ACHN (cell line): Measurements from ENCODE around the gene CLEC3B.
"Not testable (repeated sequence)": the region's sequence is repeated elsewhere in the genome, so short reads cannot be mapped to it uniquely, and the experiment has no call there.

Experiments
- DNase-seq: peaks from one replicate; pipeline ENCODE4 v3.0.0-alpha.2; 2015
- in situ Hi-C: cut with HindIII; loops from 2 replicates; pipeline ENCODE4 v1.10.0; 2017; ENCODE audit warnings: low sequenced_read_pairs, low pct_ligation_motif_present, low pct_unique_long_range_greater_than_20kb

Gene CLEC3B

GRCh38 chr3:45056608-45057301 is 30.7 kb downstream of the CLEC3B start:
- DNase-seq, result no peak
- in situ Hi-C loops, result no loop called here

- in situ Hi-C loops, result no loop called here
- no peak for DNase-seq
These were observed 31.5 kb downstream of the CLEC3B start for GRCh38 chr3:45057557-45057956.

GRCh38 chr3:45059132-45059531 is 33.0 kb downstream of the CLEC3B start:
- DNase-seq, result no peak
- in situ Hi-C loops, result no loop called here

GRCh38 chr3:45060165-45060892 is 34.2 kb downstream of the CLEC3B start:
- no peak for DNase-seq
- in situ Hi-C loops, result no loop called here

- no peak for DNase-seq
These were observed 36.6 kb downstream of the CLEC3B start for GRCh38 chr3:45062697-45063070.

GRCh38 chr3:45064512-45065372 is 38.6 kb downstream of the CLEC3B start:
- DNase-seq, result no peak
- in situ Hi-C loops, result no loop called here

More at GRCh38 chr3:45062697-45063070, 36.6 kb downstream of the CLEC3B start:
- in situ Hi-C loops, result no loop called here

GRCh38 chr3:45065373-45065720 is 39.2 kb downstream of the CLEC3B start:
- in situ Hi-C loops, result no loop called here
- DNase-seq, result no peak

GRCh38 chr3:45066109-45066801 is 40.2 kb downstream of the CLEC3B start:
- no peak for DNase-seq
- in situ Hi-C loops, result no loop called here

GRCh38 chr3:45067486-45067885 is 41.4 kb downstream of the CLEC3B start:
- DNase-seq, result no peak
- in situ Hi-C loops, result no loop called here

- in situ Hi-C loops, result no loop called here
- DNase-seq, result no peak
These were observed 41.8 kb downstream of the CLEC3B start for GRCh38 chr3:45067941-45068340.

GRCh38 chr3:45071075-45071474 is 45.0 kb downstream of the CLEC3B start:
- DNase-seq, result no peak
- in situ Hi-C loops, result no loop called here

GRCh38 chr3:45075821-45076625 is 49.9 kb downstream of the CLEC3B start:
- in situ Hi-C loops, result no loop called here
- no peak for DNase-seq

GRCh38 chr3:45078256-45078655 is 52.2 kb downstream of the CLEC3B start:
- in situ Hi-C loops, DNase-seq: not testable (repeated sequence)

- in situ Hi-C loops, result no loop called here
- peak; percentile 23 for DNase-seq
These were observed 52.9 kb downstream of the CLEC3B start for GRCh38 chr3:45078910-45079522.

- in situ Hi-C loops, result no loop called here
- no peak for DNase-seq
These were observed 53.6 kb downstream of the CLEC3B start for GRCh38 chr3:45079715-45080114.

GRCh38 chr3:45080824-45081223 is 54.7 kb downstream of the CLEC3B start:
- DNase-seq, result no peak
- in situ Hi-C loops, result no loop called here

GRCh38 chr3:45081506-45082141 is 55.5 kb downstream of the CLEC3B start:
- no peak for DNase-seq
- in situ Hi-C loops, result no loop called here
